Hair follicle dermal papilla cell (primary cell): ENCODE data around the gene RAB33B. TPM values are rescaled to one million over a fixed set of nuclear protein-coding genes. Genes with fewer than 3 reads are reported as not detected.

Experiments
- small RNA-seq: library from RNA; depleted of rRNA; stranded (forward); fragments of <200 nt; gene quantifications from one replicate; pipeline ENCODE3, GENCODE V24; 2012
- total RNA-seq: library from RNA; depleted of rRNA; stranded (reverse); fragments of >200 nt; gene quantifications from 2 replicates; pipeline ENCODE4 v1.2.3, GENCODE V29; 2012

RAB33B gene
- total RNA-seq: 13.6 and 17.4 TPM in 2 replicates

GRCh38 chr4:139454111-139455045 is at the start of gene RAB33B:
RAB33B (plus strand) TSS chr4:139454121; CDS start chr4:139454196, 75 bp downstream.

Small RNAs within 50 kb of the gene (small RNA-seq; reads per million reads assigned to genes)
- gene RF01225: not detected

Other genes starting within 250 kb of the RAB33B start
- gene MGARP, start 173.9 kb upstream of the RAB33B start, total RNA-seq: 14.9 and 58.0 TPM in 2 replicates
- 28.1 and 38.5 TPM in 2 replicates for gene NAA15, start 152.6 kb upstream of the RAB33B start, total RNA-seq
- gene NDUFC1, start 151.6 kb upstream of the RAB33B start, total RNA-seq: 11.9 and 13.0 TPM in 2 replicates
- gene SETD7, start 102.1 kb downstream of the RAB33B start, total RNA-seq: 105 TPM in 2 replicates
- 3.2 and 5.5 TPM in 2 replicates for gene MGST2, start 211.7 kb downstream of the RAB33B start, total RNA-seq